NCI-H510A (cell line): Measurements from ENCODE around the gene SMTNL1.
"Not testable (repeated sequence)": the region's sequence is repeated elsewhere in the genome, so short reads cannot be mapped to it uniquely, and the experiment has no call there.

Source experiments
- DNase-seq: peaks from one replicate; lab custom pipeline; 2025; lab: John Stamatoyannopoulos, UW

SMTNL1 gene

GRCh38 chr11:57508341-57509170 lies 28.8 kb upstream of the SMTNL1 start:
- DNase-seq: no peak

- DNase-seq: no peak
Observed at GRCh38 chr11:57511741-57512430, 25.5 kb upstream of the SMTNL1 start.

DNA sequence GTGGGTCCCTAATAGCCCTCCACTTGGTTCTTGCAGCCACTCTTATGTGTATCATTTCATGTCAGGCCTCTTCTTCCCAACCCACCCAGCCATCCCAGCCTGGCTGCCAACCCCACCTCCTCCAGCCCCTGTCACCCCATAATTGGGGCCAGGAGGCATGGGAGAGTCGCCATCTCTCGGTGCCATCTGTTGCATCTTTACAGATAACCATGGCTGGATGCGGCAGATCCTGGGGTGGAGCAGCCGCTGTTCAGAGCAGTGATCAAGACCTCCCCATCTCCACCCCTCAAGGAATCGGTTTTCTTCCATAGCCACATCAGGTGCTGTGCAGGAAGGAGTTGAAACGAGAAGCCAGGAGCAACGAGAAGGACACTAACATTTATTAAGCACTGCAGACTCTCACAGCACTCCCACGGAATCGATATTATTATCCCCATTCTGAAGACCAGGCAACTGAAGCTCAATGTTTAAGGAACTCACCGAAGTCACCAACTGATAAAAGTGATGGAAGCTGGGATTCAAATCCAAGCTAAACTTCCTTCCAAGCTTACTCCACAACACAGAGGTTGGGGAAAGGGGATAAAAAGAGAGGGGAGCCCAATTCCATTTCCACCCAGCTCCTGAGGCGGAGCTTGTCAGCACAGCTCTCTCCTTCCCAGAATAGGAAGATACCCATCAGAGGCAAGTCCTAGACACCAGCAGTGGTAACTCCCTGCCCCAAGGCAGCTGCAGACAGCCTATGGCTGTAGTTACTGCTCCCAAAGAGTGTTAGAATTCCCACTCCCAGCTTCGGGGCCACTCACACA lies 24.5 kb upstream of the SMTNL1 start:
- DNase-seq: no peak

GRCh38 chr11:57513452-57513795 lies 24.0 kb upstream of the SMTNL1 start:
- DNase-seq: no peak

DNA sequence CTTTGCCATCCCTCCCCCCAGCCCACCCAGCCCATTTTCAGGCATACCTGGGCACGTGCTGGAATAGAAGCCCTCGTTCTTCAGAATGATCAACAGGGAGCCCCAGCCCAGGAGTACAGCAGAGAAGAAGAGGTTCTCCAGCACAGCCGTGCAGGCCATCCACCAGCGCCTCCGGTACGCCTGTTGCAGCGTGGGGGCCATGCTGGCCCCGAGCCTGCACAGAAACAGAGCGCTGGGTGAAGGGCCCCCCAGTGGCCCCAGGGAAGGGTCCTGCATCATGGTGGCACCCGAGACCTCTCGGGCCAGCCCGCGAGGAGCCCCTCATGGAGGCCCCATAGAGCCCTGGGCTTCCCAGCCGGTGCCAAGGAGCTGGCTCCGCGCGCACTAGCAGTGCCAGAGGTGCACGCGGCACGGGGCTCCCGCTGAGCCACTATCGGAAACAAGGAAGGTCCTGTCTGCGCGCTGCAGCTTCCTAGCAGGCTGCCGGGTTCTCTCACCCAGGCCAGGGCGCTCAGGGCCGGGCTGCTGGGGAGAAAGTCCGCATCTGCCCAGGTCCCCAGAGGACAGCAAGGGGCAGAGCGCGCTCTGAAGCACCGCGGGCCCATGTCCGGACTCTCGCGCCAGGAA lies 23.4 kb upstream of the SMTNL1 start:
- DNase-seq: peak; percentile 46

- peak; percentile 51 for DNase-seq
Observed at GRCh38 chr11:57514538-57515331, 22.7 kb upstream of the SMTNL1 start.

- DNase-seq: peak; percentile 21
Observed at GRCh38 chr11:57515332-57516060, 21.9 kb upstream of the SMTNL1 start, which contains the start of gene SLC43A1. Gene SLC43A1 (minus strand): TSS chr11:57515702. CDS start chr11:57514111, 1,591 bp downstream.

GRCh38 chr11:57516061-57516443 lies 21.3 kb upstream of the SMTNL1 start:
- no peak for DNase-seq

- no peak for DNase-seq
Observed at GRCh38 chr11:57521116-57521515, 16.3 kb upstream of the SMTNL1 start.

GRCh38 chr11:57523419-57523818 lies 14.0 kb upstream of the SMTNL1 start:
- no peak for DNase-seq

DNA sequence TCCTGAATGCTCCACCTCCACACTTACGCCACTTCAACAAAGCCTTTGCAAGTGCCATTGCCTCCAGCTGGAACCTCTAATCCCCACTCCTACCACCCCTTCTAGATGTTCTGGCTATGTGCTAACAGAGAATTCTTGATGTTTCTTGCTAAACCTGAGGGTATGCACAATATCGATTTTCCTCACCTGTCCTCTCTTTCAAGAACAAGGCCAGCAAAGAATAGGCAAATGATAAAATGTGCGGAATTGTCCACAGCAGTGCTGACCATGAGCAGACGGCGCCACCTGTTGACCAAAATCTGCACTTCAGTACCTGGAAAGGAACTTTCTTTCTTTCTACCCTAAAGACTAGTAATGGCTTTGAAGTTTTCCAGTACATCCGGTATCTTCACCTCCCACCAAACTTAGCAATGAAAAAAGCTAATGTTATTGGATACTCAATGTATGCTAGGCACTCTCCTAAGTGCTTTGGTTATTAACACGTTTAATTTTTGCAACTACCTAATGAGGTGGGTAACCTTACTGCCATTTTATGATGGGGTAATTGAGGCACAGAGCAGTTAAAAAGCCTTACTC lies 10.3 kb upstream of the SMTNL1 start:
- DNase-seq: no peak

- DNase-seq: no peak
Observed at GRCh38 chr11:57529012-57529411, 8.4 kb upstream of the SMTNL1 start.

DNA sequence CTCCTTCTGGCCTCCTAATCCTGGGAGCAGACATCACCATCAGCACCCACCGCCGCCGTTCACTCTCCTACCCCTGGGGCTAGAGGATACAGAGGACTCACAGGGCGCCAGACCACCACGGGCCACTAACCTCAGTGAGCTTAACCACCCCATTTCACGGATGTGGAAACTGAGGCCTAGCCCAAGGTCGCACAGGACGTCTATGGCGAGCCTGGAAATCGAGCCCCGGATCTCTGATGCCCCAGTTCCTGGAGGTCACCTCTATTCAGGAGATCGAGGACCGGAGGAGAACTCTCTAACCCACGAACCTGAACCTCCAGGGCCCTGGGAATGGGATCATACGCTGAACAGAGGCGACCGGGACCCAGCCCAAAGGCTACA lies 7.2 kb upstream of the SMTNL1 start:
- no peak for DNase-seq

- peak; percentile 98 for DNase-seq
Observed at GRCh38 chr11:57530596-57531507, 6.5 kb upstream of the SMTNL1 start, which contains the start of gene TIMM10. Gene TIMM10 (minus strand): TSS chr11:57530754. CDS start chr11:57530189, 565 bp downstream.

GRCh38 chr11:57534449-57534848 lies 2.9 kb upstream of the SMTNL1 start:
- not testable (repeated sequence) for DNase-seq

DNA sequence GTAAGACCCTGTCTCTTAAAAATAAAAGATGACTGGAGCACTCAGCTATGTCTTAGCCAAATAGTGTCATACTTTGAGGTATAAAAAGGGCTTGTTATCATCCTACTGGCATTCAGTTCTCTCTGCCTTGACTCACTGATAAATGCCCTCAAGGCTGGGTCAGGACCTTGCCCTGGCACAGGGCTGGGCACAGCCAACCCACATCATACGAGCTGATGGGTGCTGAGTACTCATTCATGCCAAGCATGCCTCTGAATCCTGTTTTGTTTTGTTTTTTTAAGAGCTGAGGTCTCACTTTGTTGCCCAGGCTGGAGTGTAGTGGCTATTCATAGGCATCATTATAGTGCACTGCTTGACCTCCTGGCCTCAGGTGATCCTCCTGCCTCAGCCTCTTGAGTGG lies 1.9 kb downstream of the SMTNL1 start:
- no peak for DNase-seq

- DNase-seq: no peak
Observed at GRCh38 chr11:57541169-57541568, 3.8 kb downstream of the SMTNL1 start.

- no peak for DNase-seq
Observed at GRCh38 chr11:57542582-57542981, 5.2 kb downstream of the SMTNL1 start.

GRCh38 chr11:57543593-57543992 lies 6.2 kb downstream of the SMTNL1 start:
- DNase-seq: no peak
